HG03378 (cell line): ENCODE measurements around the gene NUDC.
"Not testable (repeated sequence)": the region's sequence is repeated elsewhere in the genome, so short reads cannot be mapped to it uniquely, and the experiment has no call there.

Source experiments
- ATAC-seq: cut with Tn5 transposase; IDR thresholded peaks from one replicate; pipeline ENCODE4 v1.9.1; 2021; ENCODE audit warnings: mild to moderate bottlenecking, moderate library complexity; ENCODE audit not compliant: unreplicated experiment

NUDC gene

GRCh38 chr1:26911399-26912146 lies 10.0 kb upstream of the NUDC start:
- ATAC-seq, result no peak

- no peak for ATAC-seq
Observed at GRCh38 chr1:26912147-26912490, 9.4 kb upstream of the NUDC start.

- ATAC-seq, result no peak
Observed at GRCh38 chr1:26913389-26913753, 8.2 kb upstream of the NUDC start.

GRCh38 chr1:26913754-26914619 lies 7.6 kb upstream of the NUDC start, which contains the start of gene NR0B2:
Gene NR0B2, minus strand, starts transcription at chr1:26913975. Its CDS starts 35 bp downstream, at chr1:26913940.
- no peak for ATAC-seq

- ATAC-seq, result no peak
Observed at GRCh38 chr1:26915204-26915842, 6.2 kb upstream of the NUDC start.

GRCh38 chr1:26921126-26921539 lies 410 bp upstream of the NUDC start:
- ATAC-seq, result peak; percentile 15

GRCh38 chr1:26922431-26922729 lies 837 bp downstream of the NUDC start:
- ATAC-seq, result no peak

- ATAC-seq, result no peak
Observed at GRCh38 chr1:26922901-26923300, 1.4 kb downstream of the NUDC start.

- ATAC-seq, result no peak
Observed at GRCh38 chr1:26923711-26924110, 2.2 kb downstream of the NUDC start.

GRCh38 chr1:26932531-26932930 lies 11.0 kb downstream of the NUDC start:
- ATAC-seq, result no peak

- ATAC-seq, result no peak
Observed at GRCh38 chr1:26936823-26937222, 15.3 kb downstream of the NUDC start.

GRCh38 chr1:26938004-26938658 lies 16.6 kb downstream of the NUDC start:
- ATAC-seq, result no peak

- no peak for ATAC-seq
Observed at GRCh38 chr1:26938659-26939025, 17.1 kb downstream of the NUDC start.

- no peak for ATAC-seq
Observed at GRCh38 chr1:26941311-26941710, 19.8 kb downstream of the NUDC start.

- ATAC-seq, result no peak
Observed at GRCh38 chr1:26942656-26943055, 21.1 kb downstream of the NUDC start.

GRCh38 chr1:26945138-26945537 lies 23.6 kb downstream of the NUDC start:
- ATAC-seq, result no peak

GRCh38 chr1:26945728-26946127 lies 24.2 kb downstream of the NUDC start:
- ATAC-seq, result no peak

- ATAC-seq, result no peak
Observed at GRCh38 chr1:26946270-26946669, 24.7 kb downstream of the NUDC start.

GRCh38 chr1:26948725-26949057 lies 27.1 kb downstream of the NUDC start:
- ATAC-seq, result not testable (repeated sequence)

- ATAC-seq, result no peak
Observed at GRCh38 chr1:26949266-26949925, 27.9 kb downstream of the NUDC start.

GRCh38 chr1:26949926-26950319 lies 28.4 kb downstream of the NUDC start:
- ATAC-seq, result no peak
